Stomach (tissue), 9 donors: ENCODE measurements around the gene IQCH. TPM values are rescaled to one million over a fixed set of nuclear protein-coding genes. Genes with fewer than 3 reads are reported as not detected.
"Not testable (repeated sequence)": the region's sequence is repeated elsewhere in the genome, so short reads cannot be mapped to it uniquely, and the experiment has no call there.

Source experiments
- DNase-seq, 2 donors: peaks; one replicate each; pipeline versions ENCODE4 v3.0.0 to v3.0.0-alpha.2; 2013 to 2019
- H3K27ac ChIP-seq, 5 donors: fragments of 200-600 bp in 4 of 5; sonication (generic) in 4 of 5; one replicate each; pipeline ENCODE4 v1.5.1; 2013 to 2019; ENCODE audit warnings: mild to moderate bottlenecking in 1 of 5, moderate library complexity in 1 of 5
- H3K27me3 ChIP-seq, 3 donors: fragments of 200-600 bp; sonication (generic); one replicate each; pipeline ENCODE4 v1.5.1; 2017 to 2019; ENCODE audit warnings: mixed run types in 1 of 3
- H3K36me3 ChIP-seq, 4 donors: fragments of 200-600 bp; sonication (generic); 1 replicate in 3 of 4; 2 replicates in 1 of 4; pipeline ENCODE4 v1.5.1; 2016 to 2019
- H3K4me1 ChIP-seq, 4 donors: fragments of 200-600 bp; sonication (generic); one replicate each; pipeline ENCODE4 v1.5.1; 2016 to 2019
- H3K4me3 ChIP-seq, 4 donors: fragments of 200-600 bp; sonication (generic) in 3 of 4; one replicate each; pipeline ENCODE4 v1.5.1; 2016 to 2019; ENCODE audit warnings: mild to moderate bottlenecking in 1 of 4
- H3K9me3 ChIP-seq, 4 donors: fragments of 200-600 bp; sonication (generic); one replicate each; pipeline ENCODE4 v1.5.1; 2016 to 2019
- CTCF ChIP-seq, 7 experiments: fragments of 450-650 bp in 4 of 7; fragments of 200-600 bp in 3 of 7; sonication (generic) in 3 of 7; IDR thresholded peaks; one replicate each; pipeline ENCODE4 v1.5.1; 2016 to 2019; ENCODE audit warnings: antibody characterized with exemption in 7 of 7, control low read depth in 2 of 7, mild to moderate bottlenecking in 1 of 7
- EP300 ChIP-seq: sonication (generic); formaldehyde crosslinking; IDR thresholded peaks from one replicate; pipeline ENCODE4 v1.6.1; 2017; ENCODE audit warnings: antibody characterized with exemption
- POLR2A ChIP-seq, 4 donors: fragments of 450-650 bp; IDR thresholded peaks; one replicate each; pipeline ENCODE4 v1.6.1; 2016; ENCODE audit warnings: antibody characterized with exemption in 4 of 4, control low read depth in 2 of 4, mild to moderate bottlenecking in 1 of 4, moderate library complexity in 1 of 4
- POLR2AphosphoS5 ChIP-seq, 3 donors: sonication (generic); formaldehyde crosslinking; IDR thresholded peaks; one replicate each; pipeline ENCODE4 v1.6.1; 2016; ENCODE audit warnings: antibody characterized with exemption in 3 of 3
- WGBS, 5 donors: extraction: QIAGEN DNeasy Blood & Tissue Kit in 3 of 5; methylation state at CpG; one replicate each; pipeline versions ENCODE4 v1.1.5 to v1.1.7; 2013 to 2018; 5-methylcytosine and 5-hydroxymethylcytosine counted together
- intact Hi-C: fragments of 100-400 bp; cut with DNase I; formaldehyde crosslinking; loops from one replicate; pipeline ENCODE4 v1.15.1; 2023; ENCODE audit warnings: low total_unique reads
- polyA plus RNA-seq, 3 donors: library from polyadenylated mRNA; stranded (reverse); fragments of 200-250 nt; gene quantifications; one replicate each; pipeline ENCODE4 v1.2.3, GENCODE V29; 2013
- total RNA-seq, 5 donors: library from RNA; depleted of rRNA; stranded (reverse); fragments of >200 nt; gene quantifications; one replicate each; pipeline versions ENCODE4 v1.1.0 to v1.2.3, GENCODE V29; 2014 to 2016
- donor health status: healthy with polysubstance abuse.
- donor health status: Bipolar disorder and iron deficiency.
- donor health status: healthy.

The IQCH gene
- total and polyA plus RNA-seq, 8 donors = 0.25 to 9.4 (median 1.7) TPM; not detected in 1

GRCh38 chr15:67253101-67253500, 1.5 kb upstream of the IQCH start:
- peaks cover 0 to 39% (median 30%) of the 10 kb centered on the region in 4 donors for H3K4me1 ChIP-seq
- H3K4me3 ChIP-seq = peak overlapping the region; percentile 78 to 90 (median 81)
- no peak for TF ChIP-seq EP300
- TF ChIP-seq POLR2A (IDR thresholded peaks at IDR 0.05) = no peak
- TF ChIP-seq POLR2AphosphoS5 (IDR thresholded peaks at IDR 0.05) = no peak
- no peak for TF ChIP-seq CTCF (IDR thresholded peaks at IDR 0.05)
- WGBS, 5 donors = 60 to 72% (median 68%) methylated on average over 10 to 12 of the region's 12 CpGs
- no peaks in the 10 kb centered on the region for H3K27me3 ChIP-seq
- DNase-seq = no peak
- no peaks in the 10 kb centered on the region for H3K36me3 ChIP-seq
- H3K27ac ChIP-seq = peak overlapping the region in 4 of 5 donors; percentile 74 to 94 (median 93)
- H3K9me3 ChIP-seq = no peaks in the 10 kb centered on the region
- intact Hi-C loops = no loop called here

- Histone ChIP-seq H3K27ac (peak overlapping the region; percentile 93 to 94 (median 93)), H3K4me3 (peak overlapping the region; percentile 78 to 90 (median 81)), H3K4me1 (peaks cover 0 to 39% (median 30%) of the 10 kb centered on the region in 4 donors), H3K9me3 (no peaks in the 10 kb centered on the region), H3K36me3 (no peaks in the 10 kb centered on the region), H3K27me3 (no peaks in the 10 kb centered on the region)
- WGBS, 5 donors = 14 to 29% (median 21%) methylated on average over 15 of the region's 15 CpGs
- peak in 1 of 2 donors; percentile 54 for DNase-seq
- intact Hi-C loops = no loop called here
- TF ChIP-seq EP300 (no peak), POLR2A (IDR thresholded peaks at IDR 0.05) (no peak), POLR2AphosphoS5 (IDR thresholded peaks at IDR 0.05) (no peak), CTCF (IDR thresholded peaks at IDR 0.05) (no peak)
These were observed 893 bp upstream of the IQCH start for GRCh38 chr15:67253549-67254237.

- Histone ChIP-seq H3K36me3 (no peaks in the 10 kb centered on the region), H3K27me3 (no peaks in the 10 kb centered on the region), H3K27ac (peak overlapping the region in 1 of 5 donors; percentile 15), H3K9me3 (no peaks in the 10 kb centered on the region), H3K4me3 (no peak overlapping the region), H3K4me1 (peaks cover 5 to 40% (median 28%) of the 10 kb centered on the region in 4 donors)
- DNase-seq = no peak
- intact Hi-C loops = no loop called here
- TF ChIP-seq EP300 = no peak
- no peak for TF ChIP-seq POLR2A (IDR thresholded peaks at IDR 0.05)
- 57 to 78% (median 64%) methylated on average over 3 of the region's 3 CpGs for WGBS, 5 donors
These were observed 1.5 kb downstream of the IQCH start for GRCh38 chr15:67256051-67256450.

- H3K9me3 ChIP-seq, H3K4me3 ChIP-seq, H3K27ac ChIP-seq, intact Hi-C loops, H3K27me3 ChIP-seq, DNase-seq, H3K36me3 ChIP-seq: not testable (repeated sequence)
- WGBS, 5 donors = 91 to 100% (median 97%) methylated on average over 1 to 3 of the region's 3 CpGs
- H3K4me1 ChIP-seq = peaks cover 4 to 20% (median 12%) of the 10 kb centered on the region in 4 donors
These were observed 3.8 kb downstream of the IQCH start for GRCh38 chr15:67258412-67258811.

- no peaks in the 10 kb centered on the region for H3K27me3 ChIP-seq
These were observed 4.8 kb downstream of the IQCH start for GRCh38 chr15:67259379-67259778.

More at GRCh38 chr15:67259379-67259778, 4.8 kb downstream of the IQCH start:
- H3K36me3 ChIP-seq = no peaks in the 10 kb centered on the region
- H3K9me3 ChIP-seq = no peaks in the 10 kb centered on the region
- H3K4me1 ChIP-seq = peaks cover 0 to 13% (median 9%) of the 10 kb centered on the region in 4 donors
- TF ChIP-seq CTCF (IDR thresholded peaks at IDR 0.05) (no peak), EP300 (no peak), POLR2AphosphoS5 (IDR thresholded peaks at IDR 0.05) (no peak), POLR2A (IDR thresholded peaks at IDR 0.05) (no peak)
- intact Hi-C loops = no loop called here
- H3K4me3 ChIP-seq = no peak overlapping the region
- peak overlapping the region in 4 of 5 donors; percentile 7 to 44 (median 30) for H3K27ac ChIP-seq
- DNase-seq = no peak
